ENCODE results near the gene TCL1A. TPM values are rescaled to one million over a fixed set of nuclear protein-coding genes. Genes with fewer than 3 reads are reported as not detected.

The TCL1A gene
- total and polyA plus RNA-seq, 12 donors: 0.22 to 0.33 TPM; not detected in 10

DNA sequence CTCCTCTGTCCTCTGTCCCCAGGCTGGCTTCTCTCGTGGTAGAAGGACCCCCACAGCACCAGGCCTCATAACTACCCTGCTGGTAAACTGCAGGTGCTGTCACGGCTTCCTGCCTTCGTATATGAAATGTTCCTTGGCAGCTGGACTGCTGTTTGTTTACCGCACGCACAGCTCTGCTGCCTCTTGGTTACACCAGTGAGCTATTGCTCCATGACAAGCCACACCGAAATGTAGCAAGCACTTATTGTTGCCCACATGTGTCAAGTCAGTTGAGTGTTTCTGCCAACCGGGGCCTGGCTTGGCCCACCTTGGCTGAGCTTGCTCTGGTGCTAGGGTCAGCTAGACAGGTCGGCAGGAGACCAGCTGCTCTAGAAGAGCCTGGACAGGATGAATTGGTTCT, 49.4 kb downstream of the TCL1A start:
- Histone ChIP-seq H3K4me1 (replicated peaks in 1 of 2) (peaks cover 0 to 14% of the 10 kb centered on the region in 2 donors), H3K27ac (no peak overlapping the region), H3K9me3 (replicated peaks in 1 of 3) (no peaks in the 10 kb centered on the region), H3K27me3 (no peaks in the 10 kb centered on the region), H3K36me3 (replicated peaks in 1 of 2) (no peaks in the 10 kb centered on the region), H3K4me3 (no peak overlapping the region)
- intact Hi-C loops (cut with DNase I): no loop called here
- DNase-seq: no peak
- TF ChIP-seq, protein P1, sequence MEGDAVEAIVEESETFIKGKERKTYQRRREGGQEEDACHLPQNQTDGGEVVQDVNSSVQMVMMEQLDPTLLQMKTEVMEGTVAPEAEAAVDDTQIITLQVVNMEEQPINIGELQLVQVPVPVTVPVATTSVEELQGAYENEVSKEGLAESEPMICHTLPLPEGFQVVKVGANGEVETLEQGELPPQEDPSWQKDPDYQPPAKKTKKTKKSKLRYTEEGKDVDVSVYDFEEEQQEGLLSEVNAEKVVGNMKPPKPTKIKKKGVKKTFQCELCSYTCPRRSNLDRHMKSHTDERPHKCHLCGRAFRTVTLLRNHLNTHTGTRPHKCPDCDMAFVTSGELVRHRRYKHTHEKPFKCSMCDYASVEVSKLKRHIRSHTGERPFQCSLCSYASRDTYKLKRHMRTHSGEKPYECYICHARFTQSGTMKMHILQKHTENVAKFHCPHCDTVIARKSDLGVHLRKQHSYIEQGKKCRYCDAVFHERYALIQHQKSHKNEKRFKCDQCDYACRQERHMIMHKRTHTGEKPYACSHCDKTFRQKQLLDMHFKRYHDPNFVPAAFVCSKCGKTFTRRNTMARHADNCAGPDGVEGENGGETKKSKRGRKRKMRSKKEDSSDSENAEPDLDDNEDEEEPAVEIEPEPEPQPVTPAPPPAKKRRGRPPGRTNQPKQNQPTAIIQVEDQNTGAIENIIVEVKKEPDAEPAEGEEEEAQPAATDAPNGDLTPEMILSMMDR (IDR thresholded peaks at IDR 0.05): no peak
- 90 to 93% (median 91%) methylated on average over 7 to 8 of the region's 8 CpGs for WGBS, 4 donors

- TF ChIP-seq, protein P1 (IDR thresholded peaks at IDR 0.05): no peak
- TF ChIP-seq POLR2A (IDR thresholded peaks at IDR 0.05): no peak
- Histone ChIP-seq H3K9me3 (replicated peaks in 1 of 3) (no peaks in the 10 kb centered on the region), H3K27me3 (no peaks in the 10 kb centered on the region), H3K36me3 (replicated peaks in 1 of 2) (no peaks in the 10 kb centered on the region), H3K27ac (no peak overlapping the region), H3K4me3 (no peak overlapping the region), H3K4me1 (replicated peaks in 1 of 2) (peaks cover 0 to 14% of the 10 kb centered on the region in 2 donors)
- 61 to 86% (median 80%) methylated on average over 3 of the region's 3 CpGs for WGBS, 4 donors
- intact Hi-C loops (cut with DNase I): no loop called here
- peak in 6 of 7 donors; percentile 45 to 78 (median 62) for DNase-seq
Measured at GRCh38 chr14:95664066-95664465, 49.9 kb downstream of the TCL1A start.

GRCh38 chr14:95663226-95663797, 50.6 kb downstream of the TCL1A start:
- Histone ChIP-seq H3K9me3 (replicated peaks in 1 of 3) (no peaks in the 10 kb centered on the region), H3K4me1 (replicated peaks in 1 of 2) (peaks cover 0 to 14% of the 10 kb centered on the region in 2 donors)
- 42 to 54% (median 48%) methylated on average over 5 of the region's 5 CpGs for WGBS, 4 donors

GRCh38 chr14:95662376-95663186, 51.3 kb downstream of the TCL1A start:
- DNase-seq: peak in 2 of 7 donors; percentile 26 to 31
- Histone ChIP-seq H3K36me3 (replicated peaks in 1 of 2) (no peaks in the 10 kb centered on the region), H3K9me3 (replicated peaks in 1 of 3) (no peaks in the 10 kb centered on the region), H3K4me1 (replicated peaks in 1 of 2) (peaks cover 0 to 14% of the 10 kb centered on the region in 2 donors), H3K4me3 (peak overlapping the region in 2 of 4 donors; percentile 21 to 47), H3K27me3 (no peaks in the 10 kb centered on the region), H3K27ac (peak overlapping the region in 4 of 5 donors; percentile 12 to 80 (median 57))
- no peak for TF ChIP-seq POLR2A (IDR thresholded peaks at IDR 0.05)
- TF ChIP-seq, protein P1 (IDR thresholded peaks at IDR 0.05): no peak
- WGBS, 4 donors: 12 to 47% (median 42%) methylated on average over 4 of the region's 4 CpGs
- intact Hi-C loops (cut with DNase I): no loop called here

More at GRCh38 chr14:95663226-95663797, 50.6 kb downstream of the TCL1A start:
- intact Hi-C loops (cut with DNase I): no loop called here
- H3K36me3 ChIP-seq (replicated peaks in 1 of 2): no peaks in the 10 kb centered on the region
- no peaks in the 10 kb centered on the region for H3K27me3 ChIP-seq
- peak overlapping the region in 2 of 4 donors; percentile 21 to 47 for H3K4me3 ChIP-seq
- no peak for TF ChIP-seq POLR2A (IDR thresholded peaks at IDR 0.05)
- TF ChIP-seq, protein P1 (IDR thresholded peaks at IDR 0.05): no peak
- DNase-seq: no peak
- peak overlapping the region in 4 of 5 donors; percentile 12 to 80 (median 57) for H3K27ac ChIP-seq

All from adrenal gland (tissue), 12 donors.